ENCODE results near the gene TDG.
"Not testable (repeated sequence)": the region's sequence is repeated elsewhere in the genome, so short reads cannot be mapped to it uniquely, and the experiment has no call there.

TDG gene

GRCh38 chr12:104012331-104012730, 46.7 kb downstream of the TDG start:
- TF ChIP-seq, protein P1, sequence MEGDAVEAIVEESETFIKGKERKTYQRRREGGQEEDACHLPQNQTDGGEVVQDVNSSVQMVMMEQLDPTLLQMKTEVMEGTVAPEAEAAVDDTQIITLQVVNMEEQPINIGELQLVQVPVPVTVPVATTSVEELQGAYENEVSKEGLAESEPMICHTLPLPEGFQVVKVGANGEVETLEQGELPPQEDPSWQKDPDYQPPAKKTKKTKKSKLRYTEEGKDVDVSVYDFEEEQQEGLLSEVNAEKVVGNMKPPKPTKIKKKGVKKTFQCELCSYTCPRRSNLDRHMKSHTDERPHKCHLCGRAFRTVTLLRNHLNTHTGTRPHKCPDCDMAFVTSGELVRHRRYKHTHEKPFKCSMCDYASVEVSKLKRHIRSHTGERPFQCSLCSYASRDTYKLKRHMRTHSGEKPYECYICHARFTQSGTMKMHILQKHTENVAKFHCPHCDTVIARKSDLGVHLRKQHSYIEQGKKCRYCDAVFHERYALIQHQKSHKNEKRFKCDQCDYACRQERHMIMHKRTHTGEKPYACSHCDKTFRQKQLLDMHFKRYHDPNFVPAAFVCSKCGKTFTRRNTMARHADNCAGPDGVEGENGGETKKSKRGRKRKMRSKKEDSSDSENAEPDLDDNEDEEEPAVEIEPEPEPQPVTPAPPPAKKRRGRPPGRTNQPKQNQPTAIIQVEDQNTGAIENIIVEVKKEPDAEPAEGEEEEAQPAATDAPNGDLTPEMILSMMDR (IDR thresholded peaks at IDR 0.05; ENCODE audit: low read length, missing control alignments) = no peak
- H3K4me3 ChIP-seq (replicated peaks; ENCODE audit: low read depth, low read length) = no peak overlapping the region
- DNase-seq (ENCODE audit: low read depth) = no peak

DNA sequence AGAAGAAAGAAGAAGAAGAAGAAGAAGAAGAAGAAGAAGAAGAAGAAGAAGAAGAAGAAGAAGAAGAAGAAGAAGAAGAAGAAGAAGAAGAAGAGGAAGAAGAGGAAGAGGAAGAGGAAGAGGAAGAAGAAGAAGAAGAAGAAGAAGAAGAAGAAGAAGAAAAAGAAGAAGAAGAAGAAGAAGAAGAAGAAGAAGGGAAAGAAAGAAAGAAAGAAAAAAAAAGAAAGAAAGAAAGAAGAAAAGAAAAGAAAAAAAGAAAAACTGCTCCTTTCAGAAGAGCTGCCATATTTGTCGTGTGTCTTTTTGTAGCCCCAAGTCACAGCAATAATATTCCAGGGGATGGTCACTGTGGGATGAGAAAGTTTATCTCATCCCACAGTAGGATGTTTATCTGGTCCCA, 56.2 kb downstream of the TDG start:
- DNase-seq (ENCODE audit: low read depth); H3K4me3 ChIP-seq (replicated peaks; ENCODE audit: low read depth, low read length): not testable (repeated sequence)

GRCh38 chr12:104022786-104023185, 57.1 kb downstream of the TDG start:
- DNase-seq (ENCODE audit: low read depth) = peak; percentile 35
- no peak overlapping the region for H3K4me3 ChIP-seq (replicated peaks; ENCODE audit: low read depth, low read length)
- TF ChIP-seq, protein P1 (IDR thresholded peaks at IDR 0.05; ENCODE audit: low read length, missing control alignments) = no peak

- no peak for DNase-seq (ENCODE audit: low read depth)
- no peak overlapping the region for H3K4me3 ChIP-seq (replicated peaks; ENCODE audit: low read depth, low read length)
Observed at GRCh38 chr12:104023710-104024109, 58.0 kb downstream of the TDG start.

DNA sequence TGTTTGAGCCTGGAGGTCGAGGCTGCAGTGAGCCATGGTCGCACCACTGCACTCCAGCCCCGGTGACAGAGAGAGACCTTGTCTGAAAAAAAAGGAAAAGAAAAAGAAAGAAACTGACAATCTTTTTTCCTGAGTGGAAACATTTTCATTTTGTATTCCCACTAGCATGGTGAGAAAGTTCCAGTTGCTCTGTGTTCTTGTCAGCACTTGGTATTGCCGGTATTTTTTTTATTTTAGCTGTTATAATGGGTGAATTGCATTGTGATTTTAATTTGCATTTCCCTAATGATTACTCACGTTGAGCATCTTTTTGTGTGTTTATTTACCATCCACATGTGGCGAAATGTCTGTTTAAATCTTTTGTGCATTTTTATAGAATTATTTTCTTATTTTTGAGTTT, 58.7 kb downstream of the TDG start:
- TF ChIP-seq, protein P1 (IDR thresholded peaks at IDR 0.05; ENCODE audit: low read length, missing control alignments) = no peak
- no peak for DNase-seq (ENCODE audit: low read depth)
- no peak overlapping the region for H3K4me3 ChIP-seq (replicated peaks; ENCODE audit: low read depth, low read length)

More at GRCh38 chr12:104023710-104024109, 58.0 kb downstream of the TDG start:
- TF ChIP-seq, protein P1 (IDR thresholded peaks at IDR 0.05; ENCODE audit: low read length, missing control alignments) = no peak

- TF ChIP-seq, protein P1 (IDR thresholded peaks at IDR 0.05; ENCODE audit: low read length, missing control alignments) = no peak
- DNase-seq (ENCODE audit: low read depth) = no peak
- no peak overlapping the region for H3K4me3 ChIP-seq (replicated peaks; ENCODE audit: low read depth, low read length)
Observed at GRCh38 chr12:104025771-104026170, 60.1 kb downstream of the TDG start.

- TF ChIP-seq, protein P1 (IDR thresholded peaks at IDR 0.05; ENCODE audit: low read length, missing control alignments) = no peak
- H3K4me3 ChIP-seq (replicated peaks; ENCODE audit: low read depth, low read length) = no peak overlapping the region
- DNase-seq (ENCODE audit: low read depth) = no peak
Observed at GRCh38 chr12:104026841-104027599, 61.3 kb downstream of the TDG start.

- DNase-seq (ENCODE audit: low read depth); H3K4me3 ChIP-seq (replicated peaks; ENCODE audit: low read depth, low read length): not testable (repeated sequence)
Observed at GRCh38 chr12:104030596-104030995, 64.9 kb downstream of the TDG start.

GRCh38 chr12:104036143-104036542, 70.5 kb downstream of the TDG start:
- not testable (repeated sequence) for DNase-seq (ENCODE audit: low read depth); H3K4me3 ChIP-seq (replicated peaks; ENCODE audit: low read depth, low read length)
